Neural progenitor cell (in vitro differentiated cells): Measurements from ENCODE around the gene LENG9.
"Not testable (repeated sequence)": the region's sequence is repeated elsewhere in the genome, so short reads cannot be mapped to it uniquely, and the experiment has no call there.

Experiments used
- EZH2 ChIP-seq: fragments of 200-600 bp; sonication (generic); IDR thresholded peaks from 2 replicates; pipeline ENCODE4 v1.6.1; 2017; ENCODE audit warnings: antibody characterized with exemption, mild to moderate bottlenecking, moderate library complexity
- TF ChIP-seq, protein P1 (sequence below): fragments of 200-600 bp; sonication (generic); IDR thresholded peaks from 2 replicates; pipeline ENCODE4 v1.5.1; 2017; ENCODE audit warnings: antibody characterized with exemption, mild to moderate bottlenecking

DNA sequence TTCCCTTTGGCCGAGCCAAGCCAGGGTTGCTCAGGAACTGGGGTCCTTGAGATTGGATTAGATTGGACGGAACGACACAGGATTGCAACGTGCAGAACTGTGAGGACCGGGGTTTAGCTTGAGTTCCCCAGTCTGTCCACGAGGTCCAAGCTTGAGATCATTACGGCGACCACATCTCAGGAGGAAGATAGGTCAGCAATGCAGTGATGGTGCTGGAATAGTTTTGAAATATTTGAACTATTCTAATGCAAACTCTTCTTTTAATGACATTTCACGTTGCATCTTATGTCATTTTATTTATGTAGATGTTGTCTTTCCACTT lies 34.8 kb upstream of the LENG9 start:
- TF ChIP-seq, protein P1, sequence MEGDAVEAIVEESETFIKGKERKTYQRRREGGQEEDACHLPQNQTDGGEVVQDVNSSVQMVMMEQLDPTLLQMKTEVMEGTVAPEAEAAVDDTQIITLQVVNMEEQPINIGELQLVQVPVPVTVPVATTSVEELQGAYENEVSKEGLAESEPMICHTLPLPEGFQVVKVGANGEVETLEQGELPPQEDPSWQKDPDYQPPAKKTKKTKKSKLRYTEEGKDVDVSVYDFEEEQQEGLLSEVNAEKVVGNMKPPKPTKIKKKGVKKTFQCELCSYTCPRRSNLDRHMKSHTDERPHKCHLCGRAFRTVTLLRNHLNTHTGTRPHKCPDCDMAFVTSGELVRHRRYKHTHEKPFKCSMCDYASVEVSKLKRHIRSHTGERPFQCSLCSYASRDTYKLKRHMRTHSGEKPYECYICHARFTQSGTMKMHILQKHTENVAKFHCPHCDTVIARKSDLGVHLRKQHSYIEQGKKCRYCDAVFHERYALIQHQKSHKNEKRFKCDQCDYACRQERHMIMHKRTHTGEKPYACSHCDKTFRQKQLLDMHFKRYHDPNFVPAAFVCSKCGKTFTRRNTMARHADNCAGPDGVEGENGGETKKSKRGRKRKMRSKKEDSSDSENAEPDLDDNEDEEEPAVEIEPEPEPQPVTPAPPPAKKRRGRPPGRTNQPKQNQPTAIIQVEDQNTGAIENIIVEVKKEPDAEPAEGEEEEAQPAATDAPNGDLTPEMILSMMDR: not testable (repeated sequence)
- not testable (repeated sequence) for TF ChIP-seq EZH2
